Endothelial cell of umbilical vein (primary cell): Measurements from ENCODE around the gene MACROD2. TPM values are rescaled to one million over a fixed set of nuclear protein-coding genes. Genes with fewer than 3 reads are reported as not detected.

Experiments used
- BruUV-seq: library from RNA; stranded (reverse); fragments of 400-500 nt; replicated peaks from 2 replicates; lab custom pipeline; 2021; lab: Mats Ljungman, UMichigan
- CTCF ChIA-PET: fragments of 300-600, 350-600 bp; sonication (Branson Sonifier 250); formaldehyde crosslinking; loops from one replicate; lab custom pipeline; 2021; ENCODE audit warnings: antibody characterized with exemption, inconsistent platforms; lab: Charles Lee
- POLR2A ChIA-PET: fragments of 300-600, 350-600 bp; sonication (Branson Sonifier 250); formaldehyde crosslinking; loops from one replicate; lab custom pipeline; 2021; ENCODE audit warnings: antibody characterized with exemption, inconsistent platforms; lab: Charles Lee
- DNase-seq: peaks from one replicate; pipeline ENCODE4 v3.0.0-alpha.2; 2011; ENCODE audit warnings: low read depth, low spot score
- FAIRE-seq: peaks from 2 replicates; lab custom pipeline; 2011; peaks lifted over from hg19 to GRCh38; lab: Jason Lieb, UNC
- H2AFZ ChIP-seq: 2 replicates; pipeline ENCODE4 v1.6.0; 2012; ENCODE audit warnings: low read depth, low read length, control low read depth, inconsistent platforms
- H3K27ac ChIP-seq: 2 replicates; pipeline ENCODE4 v1.5.1; 2011; ENCODE audit warnings: low read depth, mild to moderate bottlenecking, control low read depth, low read length, moderate library complexity; ENCODE audit not compliant: insufficient read depth
- H3K27me3 ChIP-seq, 2 experiments: 2 replicates each; pipeline versions ENCODE4 v1.6.0 to v1.6.1; 2011; ENCODE audit warnings: low read length in 2 of 2, mixed read lengths in 1 of 2; ENCODE audit not compliant: control insufficient read depth in 2 of 2, insufficient read depth in 2 of 2
- H3K36me3 ChIP-seq, 2 experiments: 2 replicates in 1 of 2; 3 replicates in 1 of 2; pipeline ENCODE4 v1.5.1; 2011; ENCODE audit warnings: low read length in 2 of 2, mild to moderate bottlenecking in 1 of 2, moderate library complexity in 1 of 2; ENCODE audit not compliant: control insufficient read depth in 2 of 2, insufficient read depth in 2 of 2; ENCODE audit errors: extremely low read depth in 1 of 2
- H3K4me1 ChIP-seq: 3 replicates; pipeline ENCODE4 v1.5.1; 2011; ENCODE audit warnings: mild to moderate bottlenecking, low read length; ENCODE audit not compliant: control insufficient read depth, insufficient read depth; ENCODE audit errors: extremely low read depth
- H3K4me2 ChIP-seq: 2 replicates; pipeline ENCODE4 v1.6.1; 2011; ENCODE audit warnings: low read length, control low read depth, mixed read lengths; ENCODE audit not compliant: insufficient read depth
- H3K4me3 ChIP-seq, 3 experiments: fragments of 200-600 bp in 1 of 3; sonication (generic), shearing (Covaris generic) in 1 of 3; replicated peaks in 1 of 3; 2 replicates each; pipeline ENCODE4 v1.5.1; 2011 to 2016; ENCODE audit warnings: control low read depth in 3 of 3, low read length in 3 of 3, mild to moderate bottlenecking in 2 of 3, inconsistent platforms in 1 of 3, low read depth in 1 of 3, moderate library complexity in 1 of 3; ENCODE audit not compliant: insufficient read depth in 1 of 3
- H3K79me2 ChIP-seq: 2 replicates; pipeline ENCODE4 v1.6.0; 2012; ENCODE audit warnings: low read length, inconsistent platforms; ENCODE audit not compliant: control insufficient read depth, insufficient read depth
- H3K9ac ChIP-seq: replicated peaks from 2 replicates; pipeline ENCODE3; 2011; ENCODE audit warnings: low read length, control low read depth; ENCODE audit not compliant: insufficient read depth; ENCODE audit errors: extremely low read depth
- H3K9me1 ChIP-seq: replicated peaks from 3 replicates; pipeline ENCODE4 v1.6.0; 2011; ENCODE audit warnings: mild to moderate bottlenecking, low read length; ENCODE audit not compliant: control insufficient read depth, insufficient read depth; ENCODE audit errors: extremely low read depth
- H3K9me3 ChIP-seq: replicated peaks from 2 replicates; pipeline ENCODE4 v1.5.1; 2012; ENCODE audit warnings: low read length, inconsistent platforms; ENCODE audit not compliant: control insufficient read depth, insufficient read depth
- H4K20me1 ChIP-seq: replicated peaks from 2 replicates; pipeline ENCODE3; 2011; ENCODE audit warnings: mild to moderate bottlenecking, low read length; ENCODE audit not compliant: control insufficient read depth, insufficient read depth; ENCODE audit errors: extremely low read depth
- EZH2 ChIP-seq: IDR thresholded peaks from 2 replicates; pipeline ENCODE4 v1.6.1; 2012; ENCODE audit warnings: borderline replicate concordance, low read depth, mild to moderate bottlenecking, moderate library complexity, low read length, inconsistent platforms; ENCODE audit not compliant: severe bottlenecking
- FOS ChIP-seq: IDR thresholded peaks from 2 replicates; pipeline ENCODE4 v1.6.1; 2011; ENCODE audit warnings: mild to moderate bottlenecking, low read length, moderate library complexity, borderline replicate concordance; ENCODE audit not compliant: insufficient read depth
- GATA2 ChIP-seq: IDR thresholded peaks from 2 replicates; pipeline ENCODE4 v1.7.0; 2011; ENCODE audit warnings: low read depth, mild to moderate bottlenecking, moderate library complexity, mixed read lengths, low read length; ENCODE audit not compliant: insufficient read length, insufficient read depth
- JUN ChIP-seq: IDR thresholded peaks from 2 replicates; pipeline ENCODE4 v1.6.1; 2011; ENCODE audit warnings: borderline replicate concordance, low read depth; ENCODE audit not compliant: insufficient read length, insufficient read depth
- MYC ChIP-seq: IDR thresholded peaks from one replicate; pipeline ENCODE4 v1.6.1; 2011; ENCODE audit warnings: mild to moderate bottlenecking, low read depth, low read length
- POLR2A ChIP-seq: IDR thresholded peaks from 2 replicates; pipeline ENCODE4 v1.6.1; 2012; ENCODE audit warnings: low read depth, mild to moderate bottlenecking, control low read depth, low read length
- POLR2AphosphoS5 ChIP-seq: IDR thresholded peaks from 2 replicates; pipeline ENCODE4 v1.6.1; 2012; ENCODE audit warnings: low read depth, mild to moderate bottlenecking, control low read depth, low read length, moderate library complexity; ENCODE audit not compliant: insufficient read depth
- dilution Hi-C: fragments of 300-500 bp; cut with MboI; formaldehyde crosslinking; loops from one replicate; pipeline ENCODE4 v1.15.0; 2019; ENCODE audit warnings: low sequenced_read_pairs; ENCODE audit not compliant: extremely low pct_ligation_motif_present
- intact Hi-C: fragments of 100-400 bp; cut with micrococcal nuclease; formaldehyde crosslinking; loops from one replicate; pipeline ENCODE4 v1.10.0; 2022
- polyA plus RNA-seq, 4 experiments: library from polyadenylated mRNA; depleted of rRNA in 3 of 4; stranded (reverse) in 3 of 4; unstranded in 1 of 4; fragments of >200 nt; gene quantifications; 2 replicates each; pipeline versions ENCODE4 v1.2.1 to v1.2.3, GENCODE V29; 2011 to 2012; ENCODE audit warnings: missing spikeins in 1 of 4
- total RNA-seq: library from RNA; stranded (reverse); gene quantifications from 2 replicates; pipeline ENCODE4 v1.2.3, GENCODE V29; 2021
- TF ChIP-seq, protein P1 (sequence below), 2 donors: IDR thresholded peaks; 1 replicate in 1 of 2; 2 replicates in 1 of 2; pipeline ENCODE4 v1.5.1; 2011; ENCODE audit warnings: low read length in 2 of 2, mild to moderate bottlenecking in 2 of 2, moderate library complexity in 2 of 2, control low read depth in 1 of 2, inconsistent platforms in 1 of 2, low read depth in 1 of 2; ENCODE audit not compliant: insufficient read depth in 1 of 2; ENCODE audit errors: extremely low read depth in 1 of 2
- TF ChIP-seq, protein P2 (sequence below): IDR thresholded peaks from 2 replicates; pipeline ENCODE4 v1.6.1; 2011; ENCODE audit not compliant: insufficient read depth, insufficient read length

Gene MACROD2
- total and polyA plus RNA-seq, 2 donors (not counting 3 experiments of a cell fraction or from before 2014, with no cell fraction given), result 0.11 to 0.73 TPM

DNA sequence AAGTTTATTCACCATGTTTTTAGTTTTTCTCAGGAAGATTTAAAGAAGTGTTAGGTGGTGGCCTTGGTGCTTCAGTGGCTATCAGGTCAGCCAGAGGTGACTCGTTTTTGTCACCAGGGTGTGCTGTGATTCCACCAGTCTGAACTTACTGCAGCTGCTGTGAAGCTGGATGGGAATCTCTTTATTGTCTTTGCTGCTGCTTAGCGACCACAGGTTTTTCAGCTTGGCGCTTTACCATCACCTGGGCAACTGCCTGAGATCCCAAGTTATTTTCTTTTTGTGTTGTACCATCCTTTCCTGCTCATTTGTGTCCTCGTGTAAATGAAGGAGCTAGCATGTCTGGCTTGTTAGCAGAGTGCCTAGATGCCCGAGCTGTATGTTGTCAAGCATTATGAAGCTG, 146.9 kb downstream of the MACROD2 start:
- Histone ChIP-seq H3K79me2 (no peaks in the 10 kb centered on the region), H3K9me3 (no peaks in the 10 kb centered on the region), H3K9ac (no peak overlapping the region), H3K4me2 (no peak overlapping the region), H2AFZ (no peak overlapping the region), H4K20me1 (no peaks in the 10 kb centered on the region), H3K27ac (no peak overlapping the region), H3K4me1 (no peaks in the 10 kb centered on the region), H3K9me1 (no peaks in the 10 kb centered on the region), H3K36me3 (no peaks in the 10 kb centered on the region), H3K27me3 (no peaks in the 10 kb centered on the region), H3K4me3 (no peak overlapping the region)
- no peak for TF ChIP-seq GATA2
- no peak for TF ChIP-seq POLR2AphosphoS5
- no peak for TF ChIP-seq JUN
- TF ChIP-seq FOS, result no peak
- TF ChIP-seq, protein P1, sequence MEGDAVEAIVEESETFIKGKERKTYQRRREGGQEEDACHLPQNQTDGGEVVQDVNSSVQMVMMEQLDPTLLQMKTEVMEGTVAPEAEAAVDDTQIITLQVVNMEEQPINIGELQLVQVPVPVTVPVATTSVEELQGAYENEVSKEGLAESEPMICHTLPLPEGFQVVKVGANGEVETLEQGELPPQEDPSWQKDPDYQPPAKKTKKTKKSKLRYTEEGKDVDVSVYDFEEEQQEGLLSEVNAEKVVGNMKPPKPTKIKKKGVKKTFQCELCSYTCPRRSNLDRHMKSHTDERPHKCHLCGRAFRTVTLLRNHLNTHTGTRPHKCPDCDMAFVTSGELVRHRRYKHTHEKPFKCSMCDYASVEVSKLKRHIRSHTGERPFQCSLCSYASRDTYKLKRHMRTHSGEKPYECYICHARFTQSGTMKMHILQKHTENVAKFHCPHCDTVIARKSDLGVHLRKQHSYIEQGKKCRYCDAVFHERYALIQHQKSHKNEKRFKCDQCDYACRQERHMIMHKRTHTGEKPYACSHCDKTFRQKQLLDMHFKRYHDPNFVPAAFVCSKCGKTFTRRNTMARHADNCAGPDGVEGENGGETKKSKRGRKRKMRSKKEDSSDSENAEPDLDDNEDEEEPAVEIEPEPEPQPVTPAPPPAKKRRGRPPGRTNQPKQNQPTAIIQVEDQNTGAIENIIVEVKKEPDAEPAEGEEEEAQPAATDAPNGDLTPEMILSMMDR (IDR thresholded peaks at IDR 0.05; ENCODE audit: extremely low read depth in 1 of 2, insufficient read depth in 1 of 2, low read depth in 1 of 2, low read length in 2 of 2), result no peak
- TF ChIP-seq, protein P2, sequence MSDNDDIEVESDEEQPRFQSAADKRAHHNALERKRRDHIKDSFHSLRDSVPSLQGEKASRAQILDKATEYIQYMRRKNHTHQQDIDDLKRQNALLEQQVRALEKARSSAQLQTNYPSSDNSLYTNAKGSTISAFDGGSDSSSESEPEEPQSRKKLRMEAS, result no peak
- TF ChIP-seq EZH2, result no peak
- TF ChIP-seq MYC, result no peak
- no peak for TF ChIP-seq POLR2A
- dilution Hi-C loops, result no loop called here
- intact Hi-C loops, result no loop called here
- POLR2A ChIA-PET, result no interaction called here
- BruUV-seq, result no TSS peak
- CTCF ChIA-PET, result no interaction called here
- no peak for FAIRE-seq
- DNase-seq, result peak; percentile 1
